ENCODE measurements around the gene RNF26.

RNF26 gene

GRCh38 chr11:119338965-119339588 lies 4.8 kb downstream of the RNF26 start:
- POLR2A ChIA-PET, result no interaction called here
- Histone ChIP-seq H3K27ac (ENCODE audit: insufficient read depth in 1 of 2, low read depth in 1 of 2, low read length in 2 of 2, poor library complexity in 1 of 2, severe bottlenecking in 2 of 2) (no peak overlapping the region), H3K9me3 (ENCODE audit: control extremely low read depth in 1 of 5, control insufficient read depth in 4 of 5, insufficient read depth in 2 of 5, low read depth in 1 of 5, low read length in 4 of 5) (no peaks in the 10 kb centered on the region), H3K36me3 (ENCODE audit: control insufficient read depth in 4 of 4, insufficient read depth in 4 of 4, low read length in 3 of 4) (peaks cover 4 to 15% (median 10%) of the 10 kb centered on the region in 4 experiments), H3K4me3 (ENCODE audit: control insufficient read depth in 1 of 7, extremely low read depth in 1 of 7, insufficient read depth in 4 of 7, low read depth in 2 of 7, low read length in 6 of 7) (peak overlapping the region in 1 of 7 experiments; percentile 13), H3K4me1 (ENCODE audit: control extremely low read depth in 1 of 4, control insufficient read depth in 4 of 4, insufficient read depth in 4 of 4, low read length in 3 of 4) (peaks cover 0 to 45% (median 40%) of the 10 kb centered on the region in 4 experiments), H3K27me3 (replicated peaks in 2 of 5; ENCODE audit: control insufficient read depth in 4 of 5, insufficient read depth in 5 of 5, low read length in 4 of 5) (peaks cover 0 to 50% (median 15%) of the 10 kb centered on the region in 5 experiments)
- DNase-seq, result no peak
- 62% methylated on average over 6 of the region's 11 CpGs for whole genome bisulfite sequencing (ENCODE audit: insufficient coverage)
- CTCF ChIA-PET, result interaction anchor here (0.8 to 12.0 kb wide), 11 partner anchors 13 to 324 kb away, joined by 3 to 90 read pairs (median 4); no protein-coding TSS in a partner anchor

- Histone ChIP-seq H3K9me3 (ENCODE audit: control extremely low read depth in 1 of 5, control insufficient read depth in 4 of 5, insufficient read depth in 2 of 5, low read depth in 1 of 5, low read length in 4 of 5) (no peaks in the 10 kb centered on the region), H3K27me3 (replicated peaks in 2 of 5; ENCODE audit: control insufficient read depth in 4 of 5, insufficient read depth in 5 of 5, low read length in 4 of 5) (peaks cover 0 to 50% (median 15%) of the 10 kb centered on the region in 5 experiments), H3K4me3 (ENCODE audit: control insufficient read depth in 1 of 7, extremely low read depth in 1 of 7, insufficient read depth in 4 of 7, low read depth in 2 of 7, low read length in 6 of 7) (peak overlapping the region in 5 of 7 experiments; percentile 19 to 64 (median 55)), H3K4me1 (ENCODE audit: control extremely low read depth in 1 of 4, control insufficient read depth in 4 of 4, insufficient read depth in 4 of 4, low read length in 3 of 4) (peaks cover 0 to 43% (median 38%) of the 10 kb centered on the region in 4 experiments), H3K27ac (ENCODE audit: insufficient read depth in 1 of 2, low read depth in 1 of 2, low read length in 2 of 2, poor library complexity in 1 of 2, severe bottlenecking in 2 of 2) (no peak overlapping the region), H3K36me3 (ENCODE audit: control insufficient read depth in 4 of 4, insufficient read depth in 4 of 4, low read length in 3 of 4) (peaks cover 4 to 15% (median 10%) of the 10 kb centered on the region in 4 experiments)
- peak in 2 of 3 donors; percentile 32 to 44 for DNase-seq
- WGBS (ENCODE audit: insufficient coverage), result 14% methylated on average over 79 of the region's 86 CpGs
- ChIA-PET POLR2A (no interaction called here), CTCF (interaction anchor here (0.6 to 12.0 kb wide), 9 partner anchors 12 to 324 kb away, joined by 3 to 90 read pairs (median 3); no protein-coding TSS in a partner anchor)
These were observed 5.4 kb downstream of the RNF26 start for GRCh38 chr11:119339589-119340334.

DNA sequence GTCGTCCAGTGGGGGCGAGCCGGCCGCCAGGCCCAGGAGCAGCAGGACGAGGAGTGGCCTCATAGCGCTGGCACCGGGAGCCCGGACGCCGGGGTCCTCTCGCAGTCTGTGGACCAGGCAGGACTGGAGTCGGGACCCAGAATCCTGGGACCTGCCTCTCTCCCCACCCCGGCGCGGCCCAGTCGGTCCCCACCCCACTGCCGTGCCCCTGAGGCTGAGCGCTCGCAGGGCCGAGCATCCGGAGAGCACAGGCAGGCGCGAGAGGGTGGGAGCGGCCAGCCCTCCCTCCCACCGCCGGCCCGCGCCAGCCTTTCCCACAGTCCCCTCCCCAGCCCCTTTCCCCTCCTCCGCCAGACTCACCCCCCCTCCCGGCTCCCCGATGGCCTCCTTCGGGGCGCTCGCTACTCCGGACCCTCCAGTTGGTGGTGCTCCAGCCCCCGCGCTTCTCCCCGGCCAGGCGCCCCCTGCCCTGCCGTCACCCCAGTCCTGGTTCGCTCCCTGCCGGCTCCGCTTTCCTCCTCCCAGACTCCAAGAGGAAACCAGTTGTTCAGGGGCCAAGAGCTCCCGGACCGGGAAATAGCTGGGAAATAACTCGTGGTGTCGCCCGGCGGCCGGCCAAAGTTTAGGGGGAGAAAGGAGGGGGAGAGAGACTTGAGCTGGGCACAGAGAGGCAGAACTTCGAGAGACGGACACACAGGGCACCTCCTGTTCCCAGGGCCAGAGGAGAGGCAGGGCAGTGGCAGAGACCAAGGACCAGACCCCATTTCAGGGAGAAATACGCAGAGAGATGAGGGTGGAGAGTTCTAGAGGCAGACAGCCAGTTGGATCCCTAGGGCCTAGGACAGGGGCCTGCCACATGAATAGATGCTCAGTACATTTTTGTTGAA lies 6.3 kb downstream of the RNF26 start, which contains the start of gene C1QTNF5:
TSS of gene C1QTNF5 (minus strand) at position 549 of the 887 bp plus-strand sequence. CDS start at position 63, 486 bp downstream.
- peak within 1 kb of the TSS in 6 of 7 experiments; percentile 19 to 64 (median 46) for H3K4me3 ChIP-seq (ENCODE audit: control insufficient read depth in 1 of 7, extremely low read depth in 1 of 7, insufficient read depth in 4 of 7, low read depth in 2 of 7, low read length in 6 of 7)
- H3K9me3 ChIP-seq (ENCODE audit: control extremely low read depth in 1 of 5, control insufficient read depth in 4 of 5, insufficient read depth in 2 of 5, low read depth in 1 of 5, low read length in 4 of 5), result no peaks in the 10 kb centered on the region
- ChIA-PET CTCF (interaction anchor here (0.6 to 12.0 kb wide), 8 partner anchors 11 to 325 kb away, joined by 3 to 90 read pairs (median 3); no protein-coding TSS in a partner anchor), POLR2A (no interaction called here)
- peaks cover 0 to 34% (median 30%) of the 10 kb centered on the region in 4 experiments for H3K4me1 ChIP-seq (ENCODE audit: control extremely low read depth in 1 of 4, control insufficient read depth in 4 of 4, insufficient read depth in 4 of 4, low read length in 3 of 4)
- WGBS (ENCODE audit: insufficient coverage), result 6% methylated on average over 46 of the region's 53 CpGs
- H3K36me3 ChIP-seq (ENCODE audit: control insufficient read depth in 4 of 4, insufficient read depth in 4 of 4, low read length in 3 of 4), result peaks cover 4 to 15% (median 10%) of the 10 kb centered on the region in 4 experiments
- peaks cover 0 to 50% (median 17%) of the 10 kb centered on the region in 5 experiments for H3K27me3 ChIP-seq (replicated peaks in 2 of 5; ENCODE audit: control insufficient read depth in 4 of 5, insufficient read depth in 5 of 5, low read length in 4 of 5)
- DNase-seq, result no peak
- no peak within 1 kb of the TSS for H3K27ac ChIP-seq (ENCODE audit: insufficient read depth in 1 of 2, low read depth in 1 of 2, low read length in 2 of 2, poor library complexity in 1 of 2, severe bottlenecking in 2 of 2)

DNA sequence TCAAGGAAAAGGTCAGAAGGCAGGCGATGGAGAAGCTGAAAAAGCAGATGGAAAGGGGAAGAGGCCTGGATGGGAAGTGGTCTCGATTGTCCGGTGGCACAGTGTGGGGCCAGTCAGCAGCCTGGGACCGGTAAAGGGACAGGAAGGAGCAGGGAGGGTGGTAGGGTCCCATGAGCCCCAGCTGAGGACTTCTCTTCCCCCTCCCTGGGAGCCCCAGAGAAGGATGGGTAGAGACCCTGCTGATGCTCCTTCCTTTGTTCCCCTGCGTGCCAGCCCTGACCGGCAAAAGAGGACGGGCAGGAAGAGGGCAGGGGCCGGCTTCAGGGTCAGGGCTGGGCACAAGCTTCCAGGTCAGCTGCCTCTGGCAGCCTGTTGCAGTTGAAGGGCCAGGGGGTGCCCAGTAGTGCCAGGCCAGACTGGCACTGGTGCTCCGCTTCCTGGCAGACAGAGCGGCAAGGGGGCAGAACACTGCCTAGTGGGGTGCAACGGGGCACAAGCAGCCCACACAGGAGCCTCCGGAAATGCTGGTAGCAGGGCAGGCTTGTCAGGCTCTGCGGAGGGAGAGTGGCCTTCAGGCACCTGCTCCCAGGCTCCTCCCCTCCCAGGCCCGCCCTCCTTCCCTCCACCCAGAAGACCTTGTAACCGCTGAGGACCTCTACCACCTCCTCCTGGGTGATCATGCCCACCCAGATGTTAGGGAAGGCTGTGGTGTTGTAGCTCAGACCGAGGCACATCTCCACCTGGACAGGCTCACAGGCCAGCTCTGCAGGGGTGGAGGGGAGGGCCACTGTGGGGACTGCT lies 7.1 kb downstream of the RNF26 start:
- POLR2A ChIA-PET, result no interaction called here
- WGBS (ENCODE audit: insufficient coverage), result 20% methylated on average over 12 of the region's 16 CpGs
- peaks cover 0 to 53% (median 17%) of the 10 kb centered on the region in 5 experiments for H3K27me3 ChIP-seq (replicated peaks in 2 of 5; ENCODE audit: control insufficient read depth in 4 of 5, insufficient read depth in 5 of 5, low read length in 4 of 5)

GRCh38 chr11:119342023-119342300 lies 7.6 kb downstream of the RNF26 start:
- H3K27ac ChIP-seq (ENCODE audit: insufficient read depth in 1 of 2, low read depth in 1 of 2, low read length in 2 of 2, poor library complexity in 1 of 2, severe bottlenecking in 2 of 2), result no peak overlapping the region
- H3K4me3 ChIP-seq (ENCODE audit: control insufficient read depth in 1 of 7, extremely low read depth in 1 of 7, insufficient read depth in 4 of 7, low read depth in 2 of 7, low read length in 6 of 7), result no peak overlapping the region
- no peaks in the 10 kb centered on the region for H3K9me3 ChIP-seq (ENCODE audit: control extremely low read depth in 1 of 5, control insufficient read depth in 4 of 5, insufficient read depth in 2 of 5, low read depth in 1 of 5, low read length in 4 of 5)
- H3K36me3 ChIP-seq (ENCODE audit: control insufficient read depth in 4 of 4, insufficient read depth in 4 of 4, low read length in 3 of 4), result peaks cover 0 to 3% (median 2%) of the 10 kb centered on the region in 4 experiments
- WGBS (ENCODE audit: insufficient coverage), result 95% methylated on average over 4 of the region's 7 CpGs
- peaks cover 0 to 31% (median 28%) of the 10 kb centered on the region in 4 experiments for H3K4me1 ChIP-seq (ENCODE audit: control extremely low read depth in 1 of 4, control insufficient read depth in 4 of 4, insufficient read depth in 4 of 4, low read length in 3 of 4)
- H3K27me3 ChIP-seq (replicated peaks in 2 of 5; ENCODE audit: control insufficient read depth in 4 of 5, insufficient read depth in 5 of 5, low read length in 4 of 5), result peaks cover 0 to 58% (median 18%) of the 10 kb centered on the region in 5 experiments
- ChIA-PET CTCF (interaction anchor here (12.0 kb wide), 1 partner anchor 32 kb away, joined by 62 read pairs; no protein-coding TSS in a partner anchor), POLR2A (no interaction called here)
- no peak for DNase-seq

More for the DNA sequence above, 7.1 kb downstream of the RNF26 start:
- peaks cover 0 to 9% (median 7%) of the 10 kb centered on the region in 4 experiments for H3K36me3 ChIP-seq (ENCODE audit: control insufficient read depth in 4 of 4, insufficient read depth in 4 of 4, low read length in 3 of 4)
- peaks cover 0 to 31% (median 28%) of the 10 kb centered on the region in 4 experiments for H3K4me1 ChIP-seq (ENCODE audit: control extremely low read depth in 1 of 4, control insufficient read depth in 4 of 4, insufficient read depth in 4 of 4, low read length in 3 of 4)
- H3K4me3 ChIP-seq (ENCODE audit: control insufficient read depth in 1 of 7, extremely low read depth in 1 of 7, insufficient read depth in 4 of 7, low read depth in 2 of 7, low read length in 6 of 7), result peak overlapping the region in 1 of 7 experiments; percentile 12
- H3K27ac ChIP-seq (ENCODE audit: insufficient read depth in 1 of 2, low read depth in 1 of 2, low read length in 2 of 2, poor library complexity in 1 of 2, severe bottlenecking in 2 of 2), result no peak overlapping the region
- peak in 2 of 3 donors; percentile 35 to 48 for DNase-seq
- no peaks in the 10 kb centered on the region for H3K9me3 ChIP-seq (ENCODE audit: control extremely low read depth in 1 of 5, control insufficient read depth in 4 of 5, insufficient read depth in 2 of 5, low read depth in 1 of 5, low read length in 4 of 5)
- CTCF ChIA-PET, result interaction anchor here (1.0 to 12.0 kb wide), 3 partner anchors 17 to 32 kb away, joined by 3 to 90 read pairs (median 62); no protein-coding TSS in a partner anchor
